ENCODE results near the gene MTFR1L. TPM values are rescaled to one million over a fixed set of nuclear protein-coding genes. Genes with fewer than 3 reads are reported as not detected.

Gene MTFR1L
- total RNA-seq, 4 donors from 2014 or later: 91.1 to 107 (median 101) TPM

DNA sequence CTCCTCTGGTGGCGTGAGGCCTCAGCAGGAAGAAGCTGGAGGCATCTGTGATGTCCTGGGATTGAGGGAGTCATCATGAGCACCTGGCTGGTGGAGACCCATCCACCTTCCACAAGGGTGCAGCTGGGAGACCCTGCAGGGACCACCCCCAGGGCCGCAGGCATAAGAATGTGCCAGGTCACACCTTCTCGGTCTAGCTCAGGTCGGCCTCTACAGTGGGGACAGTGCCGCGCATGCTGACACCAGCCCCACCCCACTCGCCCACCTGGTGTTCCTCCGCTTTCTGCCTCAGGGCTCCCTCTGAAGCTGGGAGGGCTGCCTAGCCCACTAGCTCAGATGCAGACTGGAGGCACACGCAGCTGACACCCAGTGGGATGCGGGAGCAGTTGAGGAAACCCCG lies 61.5 kb downstream of the MTFR1L start:
- H3K36me3 ChIP-seq: no peaks in the 10 kb centered on the region
- 88% methylated on average over 8 of the region's 11 CpGs for WGBS
- no peak overlapping the region for H3K4me3 ChIP-seq
- TF ChIP-seq POLR2A (IDR thresholded peaks at IDR 0.05; ENCODE audit: low read depth): no peak
- TF ChIP-seq, protein P1, sequence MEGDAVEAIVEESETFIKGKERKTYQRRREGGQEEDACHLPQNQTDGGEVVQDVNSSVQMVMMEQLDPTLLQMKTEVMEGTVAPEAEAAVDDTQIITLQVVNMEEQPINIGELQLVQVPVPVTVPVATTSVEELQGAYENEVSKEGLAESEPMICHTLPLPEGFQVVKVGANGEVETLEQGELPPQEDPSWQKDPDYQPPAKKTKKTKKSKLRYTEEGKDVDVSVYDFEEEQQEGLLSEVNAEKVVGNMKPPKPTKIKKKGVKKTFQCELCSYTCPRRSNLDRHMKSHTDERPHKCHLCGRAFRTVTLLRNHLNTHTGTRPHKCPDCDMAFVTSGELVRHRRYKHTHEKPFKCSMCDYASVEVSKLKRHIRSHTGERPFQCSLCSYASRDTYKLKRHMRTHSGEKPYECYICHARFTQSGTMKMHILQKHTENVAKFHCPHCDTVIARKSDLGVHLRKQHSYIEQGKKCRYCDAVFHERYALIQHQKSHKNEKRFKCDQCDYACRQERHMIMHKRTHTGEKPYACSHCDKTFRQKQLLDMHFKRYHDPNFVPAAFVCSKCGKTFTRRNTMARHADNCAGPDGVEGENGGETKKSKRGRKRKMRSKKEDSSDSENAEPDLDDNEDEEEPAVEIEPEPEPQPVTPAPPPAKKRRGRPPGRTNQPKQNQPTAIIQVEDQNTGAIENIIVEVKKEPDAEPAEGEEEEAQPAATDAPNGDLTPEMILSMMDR (IDR thresholded peaks at IDR 0.05): no peak
- TF ChIP-seq EP300 (IDR thresholded peaks at IDR 0.05): no peak
- no peak for TF ChIP-seq POLR2AphosphoS5 (IDR thresholded peaks at IDR 0.05)
- peaks cover under 1 to 2% (median 1%) of the 10 kb centered on the region in 4 donors for H3K4me1 ChIP-seq
- no peak for DNase-seq (ENCODE audit: extremely low spot score)
- no peaks in the 10 kb centered on the region for H3K27me3 ChIP-seq
- no peaks in the 10 kb centered on the region for H3K9me3 ChIP-seq
- intact Hi-C loops (cut with DNase I): no loop called here
- no peak overlapping the region for H3K27ac ChIP-seq (replicated peaks in 1 of 4)

Small RNA genes lying within 50 kb of the gene (small RNA-seq; reads per million reads assigned to genes)
- gene RF00019: 0 reads per million in 3 donors

Other genes with a start within 250 kb of the MTFR1L start
- 10 to 100 TPM; 20.2 to 22.8 (median 20.7) TPM for gene MAN1C1, start 203.2 kb upstream of the MTFR1L start, total RNA-seq
- 10 to 100 TPM; 35.3 to 75.1 (median 50.5) TPM for gene SELENON, start 19.8 kb upstream of the MTFR1L start, total RNA-seq
- gene AUNIP, start 39.5 kb downstream of the MTFR1L start, total RNA-seq: not detected
- 1 to 10 TPM; 4.6 to 9.3 (median 8.0) TPM for gene PAQR7, start 55.8 kb downstream of the MTFR1L start, total RNA-seq
- 10 to 100 TPM; 15.0 to 25.7 (median 16.8) TPM for gene STMN1, start 86.5 kb downstream of the MTFR1L start, total RNA-seq
- gene PAFAH2, start 178.1 kb downstream of the MTFR1L start, total RNA-seq: 1 to 10 TPM; 6.1 to 10.0 (median 9.2) TPM
- gene EXTL1, start 201.8 kb downstream of the MTFR1L start, total RNA-seq: 1 to 10 TPM in 1 of 4 donors, under 1 TPM in 2, not detected in 1; 0.33 to 2.1 (median 0.97) TPM
- gene SLC30A2, start 226.2 kb downstream of the MTFR1L start, total RNA-seq: under 1 TPM in 1 of 4 donors, not detected in 3; 0.17 TPM
- gene TRIM63, start 247.7 kb downstream of the MTFR1L start, total RNA-seq: 1 to 10 TPM in 2 of 4 donors, under 1 TPM in 1, not detected in 1; 0.42 to 4.1 (median 2.1) TPM

All from esophagus muscularis mucosa (tissue), 4 donors.